Gastroesophageal sphincter (tissue), 4 donors: Measurements from ENCODE around the gene ZBTB24. TPM values are rescaled to one million over a fixed set of nuclear protein-coding genes. Genes with fewer than 3 reads are reported as not detected.

Experiments used
- ATAC-seq: fragments of 150-250 bp; one replicate; pipeline ENCODE4 v1.9.1; 2016; ENCODE audit warnings: mild to moderate bottlenecking, moderate library complexity
- H3K27ac ChIP-seq, 4 donors: fragments of 200-600 bp; sonication (generic) in 3 of 4; 1 replicate in 3 of 4; 2 replicates in 1 of 4; pipeline ENCODE4 v1.5.1; 2016 to 2019
- H3K27me3 ChIP-seq: fragments of 200-600 bp; sonication (generic); one replicate; pipeline ENCODE4 v1.5.1; 2019
- H3K36me3 ChIP-seq, 2 donors: fragments of 200-600 bp; sonication (generic); one replicate each; pipeline ENCODE4 v1.5.1; 2019; ENCODE audit warnings: control low read depth in 1 of 2
- H3K4me1 ChIP-seq, 3 donors: fragments of 200-600 bp; sonication (generic); 1 replicate in 2 of 3; 2 replicates in 1 of 3; pipeline ENCODE4 v1.5.1; 2016 to 2019; ENCODE audit warnings: control low read depth in 2 of 3
- H3K4me3 ChIP-seq, 2 donors: fragments of 200-600 bp; sonication (generic); one replicate each; pipeline ENCODE4 v1.5.1; 2019; ENCODE audit warnings: mild to moderate bottlenecking in 1 of 2, moderate library complexity in 1 of 2
- H3K9me3 ChIP-seq, 3 donors: fragments of 200-600 bp; sonication (generic); one replicate each; pipeline ENCODE4 v1.5.1; 2017 to 2019; ENCODE audit warnings: control low read depth in 2 of 3
- EP300 ChIP-seq: sonication (generic); formaldehyde crosslinking; IDR thresholded peaks from one replicate; pipeline ENCODE4 v1.6.1; 2017; ENCODE audit warnings: antibody characterized with exemption, mild to moderate bottlenecking
- POLR2A ChIP-seq, 2 donors: fragments of 450-650 bp; IDR thresholded peaks; one replicate each; pipeline ENCODE4 v1.6.1; 2017; ENCODE audit warnings: antibody characterized with exemption in 2 of 2, mild to moderate bottlenecking in 2 of 2, moderate library complexity in 1 of 2
- POLR2AphosphoS5 ChIP-seq: sonication (generic); formaldehyde crosslinking; IDR thresholded peaks from one replicate; pipeline ENCODE4 v1.6.1; 2017; ENCODE audit warnings: antibody characterized with exemption
- WGBS, 2 donors: methylation state at CpG; one replicate each; pipeline ENCODE4 v1.1.5; 2018; ENCODE audit warnings: low coverage in 1 of 2; 5-methylcytosine and 5-hydroxymethylcytosine counted together
- total RNA-seq, 4 donors: library from RNA; depleted of rRNA; stranded (reverse); fragments of >200 nt; gene quantifications; one replicate each; pipeline ENCODE4 v1.1.0, GENCODE V29; 2016
- TF ChIP-seq, protein P1 (sequence below), 4 experiments: fragments of 200-600 bp in 2 of 4; fragments of 450-650 bp in 2 of 4; sonication (generic) in 1 of 4; IDR thresholded peaks; one replicate each; pipeline ENCODE4 v1.5.1; 2017 to 2019; ENCODE audit warnings: antibody characterized with exemption in 4 of 4, mild to moderate bottlenecking in 2 of 4, moderate library complexity in 2 of 4

Gene ZBTB24
- total RNA-seq, 4 donors from 2014 or later: 6.2 to 8.9 (median 7.0) TPM

DNA sequence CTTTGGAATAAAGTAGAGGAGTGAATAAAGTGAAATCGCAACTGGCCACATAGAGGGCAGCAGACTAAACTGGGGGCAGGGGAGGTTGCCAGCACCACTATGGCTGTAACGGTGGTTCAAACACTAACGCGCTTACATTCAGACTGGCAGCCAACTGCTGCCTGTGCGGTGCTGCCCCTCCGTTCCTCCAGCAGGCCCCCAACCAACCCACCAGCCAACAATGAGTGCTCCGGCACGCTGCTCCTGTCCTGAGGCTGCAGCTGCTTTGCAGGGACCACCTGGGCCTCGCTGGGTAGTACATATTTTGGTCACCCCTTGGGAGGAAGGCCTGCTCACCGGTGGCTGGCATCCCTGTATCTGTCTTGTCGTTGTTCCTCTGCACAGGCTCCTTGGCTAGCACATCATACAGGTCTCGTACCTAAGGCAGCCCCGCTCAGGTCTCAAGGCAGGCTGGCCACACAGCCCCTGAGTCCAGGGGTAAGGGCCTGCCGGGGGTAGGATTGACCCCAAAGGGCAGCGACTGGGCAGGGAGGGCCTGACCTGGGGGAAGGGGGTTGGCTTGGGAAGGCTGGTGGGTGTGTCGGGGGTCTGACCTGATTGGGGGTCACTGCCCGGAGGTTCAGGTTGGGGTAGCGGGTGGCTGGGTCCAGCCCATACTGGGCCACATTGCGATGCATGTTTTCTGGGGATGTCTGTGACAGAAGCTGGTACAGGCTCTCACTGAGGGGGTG, 33.8 kb downstream of the ZBTB24 start:
- ATAC-seq: no peak
- 76 to 92% methylated on average over 4 to 5 of the region's 19 CpGs for WGBS, 2 donors

DNA sequence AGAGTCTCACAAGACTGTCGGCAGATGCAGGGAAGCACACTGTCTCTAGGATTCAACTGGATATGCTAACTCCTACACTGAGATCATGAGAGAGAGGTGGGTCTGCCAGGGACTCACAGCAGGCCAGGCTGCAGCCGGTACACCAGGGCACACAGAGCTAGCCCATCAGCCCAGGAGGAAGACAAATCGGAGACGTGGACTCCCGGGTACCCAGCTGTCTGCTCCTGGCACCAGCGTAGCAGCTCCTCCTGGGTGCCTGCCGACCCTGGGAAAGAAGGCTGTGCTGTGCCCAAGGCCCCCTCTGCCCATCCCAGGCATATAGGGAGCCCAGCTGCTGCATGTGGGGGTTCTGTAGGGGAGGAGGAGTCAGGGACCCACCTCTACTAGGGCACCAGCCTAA, 34.4 kb downstream of the ZBTB24 start:
- Histone ChIP-seq H3K4me1 (peaks cover 0 to 1% (median 0%) of the 10 kb centered on the region in 3 donors), H3K27ac (no peak overlapping the region), H3K36me3 (peaks cover 0 to 50% of the 10 kb centered on the region in 2 donors), H3K27me3 (no peaks in the 10 kb centered on the region), H3K9me3 (no peaks in the 10 kb centered on the region), H3K4me3 (no peak overlapping the region)
- TF ChIP-seq EP300: no peak
- no peak for TF ChIP-seq POLR2AphosphoS5
- no peak for ATAC-seq
- no CpG with 5 or more reads among the region's 7 CpGs for WGBS, 2 donors

More for the DNA sequence above, 33.8 kb downstream of the ZBTB24 start:
- H3K27me3 ChIP-seq: no peaks in the 10 kb centered on the region
- TF ChIP-seq, protein P1, sequence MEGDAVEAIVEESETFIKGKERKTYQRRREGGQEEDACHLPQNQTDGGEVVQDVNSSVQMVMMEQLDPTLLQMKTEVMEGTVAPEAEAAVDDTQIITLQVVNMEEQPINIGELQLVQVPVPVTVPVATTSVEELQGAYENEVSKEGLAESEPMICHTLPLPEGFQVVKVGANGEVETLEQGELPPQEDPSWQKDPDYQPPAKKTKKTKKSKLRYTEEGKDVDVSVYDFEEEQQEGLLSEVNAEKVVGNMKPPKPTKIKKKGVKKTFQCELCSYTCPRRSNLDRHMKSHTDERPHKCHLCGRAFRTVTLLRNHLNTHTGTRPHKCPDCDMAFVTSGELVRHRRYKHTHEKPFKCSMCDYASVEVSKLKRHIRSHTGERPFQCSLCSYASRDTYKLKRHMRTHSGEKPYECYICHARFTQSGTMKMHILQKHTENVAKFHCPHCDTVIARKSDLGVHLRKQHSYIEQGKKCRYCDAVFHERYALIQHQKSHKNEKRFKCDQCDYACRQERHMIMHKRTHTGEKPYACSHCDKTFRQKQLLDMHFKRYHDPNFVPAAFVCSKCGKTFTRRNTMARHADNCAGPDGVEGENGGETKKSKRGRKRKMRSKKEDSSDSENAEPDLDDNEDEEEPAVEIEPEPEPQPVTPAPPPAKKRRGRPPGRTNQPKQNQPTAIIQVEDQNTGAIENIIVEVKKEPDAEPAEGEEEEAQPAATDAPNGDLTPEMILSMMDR (IDR thresholded peaks at IDR 0.05): no peak
- H3K9me3 ChIP-seq: no peaks in the 10 kb centered on the region
- no peak overlapping the region for H3K4me3 ChIP-seq
- H3K4me1 ChIP-seq: peaks cover 0 to 8% (median 4%) of the 10 kb centered on the region in 3 donors
- H3K27ac ChIP-seq: no peak overlapping the region
- peaks cover 0 to 44% of the 10 kb centered on the region in 2 donors for H3K36me3 ChIP-seq

DNA sequence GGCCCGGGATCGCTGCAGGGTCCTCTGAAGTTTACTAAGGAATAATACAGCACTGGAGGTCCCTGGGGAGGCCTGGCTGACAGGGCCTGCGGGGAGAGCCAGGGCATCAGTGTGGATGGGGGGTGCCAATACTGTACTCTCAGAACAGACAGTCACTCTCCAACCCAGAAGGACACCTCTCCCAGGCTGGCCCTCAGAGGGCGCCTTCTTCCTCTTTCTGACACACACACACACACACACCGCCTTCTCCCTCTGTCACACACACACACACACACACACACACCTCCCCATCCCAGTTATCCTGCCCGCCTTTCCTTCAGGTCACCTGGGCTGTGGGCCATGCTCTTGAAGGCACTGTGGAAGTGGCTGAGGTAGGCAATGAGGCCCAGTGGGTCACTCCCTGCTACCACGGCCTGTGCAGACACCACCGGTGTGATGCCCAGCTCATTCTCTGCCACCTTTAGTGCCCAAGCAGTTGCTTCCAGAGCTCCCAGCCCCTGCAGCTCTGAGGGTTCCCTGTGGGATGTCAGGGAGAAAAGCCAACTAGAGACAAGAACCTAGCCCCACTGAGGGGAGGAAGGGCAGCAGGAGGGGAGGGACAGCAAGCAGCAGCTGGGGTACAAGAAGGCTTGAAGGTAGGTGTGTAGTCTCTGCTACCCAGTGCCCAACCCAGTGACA, 35.0 kb downstream of the ZBTB24 start:
- H3K4me1 ChIP-seq: peaks cover 0 to under 1% (median 0%) of the 10 kb centered on the region in 3 donors
- H3K27me3 ChIP-seq: no peaks in the 10 kb centered on the region
- no peak overlapping the region for H3K4me3 ChIP-seq
- TF ChIP-seq POLR2A (IDR thresholded peaks at IDR 0.05): no peak
- TF ChIP-seq, protein P1 (IDR thresholded peaks at IDR 0.05): no peak
- ATAC-seq: no peak
- WGBS, 2 donors: 93% methylated on average over 3 of the region's 8 CpGs; no CpG with 5 or more reads in 1 of the 2 donors
- H3K9me3 ChIP-seq: no peaks in the 10 kb centered on the region
- no peak overlapping the region for H3K27ac ChIP-seq
- H3K36me3 ChIP-seq: peaks cover 0 to 56% of the 10 kb centered on the region in 2 donors

DNA sequence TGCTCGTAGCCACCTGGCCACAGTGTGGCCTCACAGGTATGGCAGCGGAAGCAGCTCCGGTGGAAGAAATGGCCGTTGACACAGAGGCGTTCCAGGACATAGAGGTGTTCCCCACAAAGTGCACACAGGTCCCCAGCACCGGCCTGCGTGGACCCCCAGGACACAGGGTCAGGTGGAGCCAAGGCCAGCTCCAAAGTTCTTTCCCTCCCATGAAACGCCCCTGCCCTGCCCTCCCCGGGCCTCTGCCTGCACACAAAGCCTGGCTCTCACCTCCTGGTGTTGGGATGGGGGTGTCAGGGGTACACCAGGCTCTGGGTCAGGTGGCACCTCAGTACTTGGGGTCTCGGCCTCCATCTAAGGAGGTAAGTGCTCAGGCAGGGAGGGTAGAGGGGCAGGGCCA, 35.9 kb downstream of the ZBTB24 start:
- ATAC-seq: no peak
- 89% methylated on average over 5 of the region's 10 CpGs; no CpG with 5 or more reads in 1 of the 2 donors for WGBS, 2 donors
- Histone ChIP-seq H3K27ac (no peak overlapping the region), H3K4me1 (peaks cover 0 to 10% (median 2%) of the 10 kb centered on the region in 3 donors), H3K4me3 (no peak overlapping the region), H3K27me3 (no peaks in the 10 kb centered on the region), H3K9me3 (no peaks in the 10 kb centered on the region), H3K36me3 (peaks cover 0 to 58% of the 10 kb centered on the region in 2 donors)
- TF ChIP-seq EP300 (no peak), POLR2A (IDR thresholded peaks at IDR 0.05) (no peak), POLR2AphosphoS5 (no peak)
- TF ChIP-seq, protein P1 (IDR thresholded peaks at IDR 0.05): no peak

DNA sequence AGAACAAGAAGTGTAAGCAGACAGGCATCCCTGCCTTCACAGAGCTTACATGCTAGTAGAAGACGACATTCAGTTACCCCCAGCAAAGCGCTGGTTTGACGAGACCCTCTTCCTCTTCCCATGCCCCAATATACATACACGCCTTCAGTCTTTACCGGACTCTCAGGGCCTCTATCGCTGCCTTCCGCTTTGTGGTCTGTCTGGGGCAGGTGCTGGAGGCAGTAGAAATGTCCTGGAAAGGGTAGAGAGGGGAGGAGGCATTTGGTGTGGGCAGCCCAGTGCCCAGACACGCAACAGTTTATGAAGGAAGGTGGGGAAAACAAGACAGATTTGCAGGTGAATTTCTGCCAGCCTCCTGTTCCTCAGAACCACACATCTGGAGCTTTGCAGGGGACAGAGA, 36.5 kb downstream of the ZBTB24 start:
- no peak for ATAC-seq
- Histone ChIP-seq H3K36me3 (peaks cover 0 to 52% of the 10 kb centered on the region in 2 donors), H3K27ac (no peak overlapping the region), H3K27me3 (no peaks in the 10 kb centered on the region), H3K9me3 (no peaks in the 10 kb centered on the region), H3K4me1 (peaks cover 0 to 15% (median 8%) of the 10 kb centered on the region in 3 donors), H3K4me3 (no peak overlapping the region)
- TF ChIP-seq POLR2A (IDR thresholded peaks at IDR 0.05) (no peak), POLR2AphosphoS5 (no peak), EP300 (no peak)
- TF ChIP-seq, protein P1 (IDR thresholded peaks at IDR 0.05): no peak
- 90% methylated on average over 4 to 7 of the region's 8 CpGs for WGBS, 2 donors
